ENCODE data around the gene TBC1D1.
"Not testable (repeated sequence)": the region's sequence is repeated elsewhere in the genome, so short reads cannot be mapped to it uniquely, and the experiment has no call there.

Gene TBC1D1

GRCh38 chr4:37966044-37966443 lies 75.2 kb downstream of the TBC1D1 start:
- DNase-seq, result no peak

- DNase-seq, result no peak
These were observed 76.9 kb downstream of the TBC1D1 start for GRCh38 chr4:37967736-37968135.

- DNase-seq, result no peak
These were observed 77.9 kb downstream of the TBC1D1 start for GRCh38 chr4:37968747-37969146.

GRCh38 chr4:37970702-37971101 lies 79.8 kb downstream of the TBC1D1 start:
- DNase-seq, result peak; percentile 46

GRCh38 chr4:37971202-37971601 lies 80.3 kb downstream of the TBC1D1 start:
- no peak for DNase-seq

- no peak for DNase-seq
These were observed 82.6 kb downstream of the TBC1D1 start for GRCh38 chr4:37973441-37973840.

- not testable (repeated sequence) for DNase-seq
These were observed 84.5 kb downstream of the TBC1D1 start for GRCh38 chr4:37975321-37975822.

DNA sequence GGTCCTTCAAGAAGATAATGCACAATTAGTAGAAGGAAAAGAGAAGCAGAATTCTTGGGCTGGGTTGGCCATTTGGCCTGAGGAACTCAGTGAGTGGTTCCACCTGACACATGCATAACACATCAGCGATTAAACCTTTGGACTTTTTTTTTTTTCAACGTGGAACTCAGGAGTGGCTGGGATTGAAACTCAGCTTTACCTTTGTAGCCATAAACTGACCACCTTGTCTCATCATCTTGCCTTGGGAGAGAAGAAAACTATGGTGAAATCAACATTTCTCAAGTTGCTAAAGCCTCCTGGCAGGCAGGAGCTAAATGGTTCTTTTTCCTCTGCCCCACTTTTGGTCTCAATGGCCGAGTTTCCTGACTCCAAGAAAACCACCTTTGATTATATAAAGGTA lies 85.6 kb downstream of the TBC1D1 start:
- no peak for DNase-seq

GRCh38 chr4:37976991-37977470 lies 86.1 kb downstream of the TBC1D1 start:
- peak; percentile 76 for DNase-seq

GRCh38 chr4:37977471-37978247 lies 86.8 kb downstream of the TBC1D1 start:
- peak; percentile 58 for DNase-seq

DNA sequence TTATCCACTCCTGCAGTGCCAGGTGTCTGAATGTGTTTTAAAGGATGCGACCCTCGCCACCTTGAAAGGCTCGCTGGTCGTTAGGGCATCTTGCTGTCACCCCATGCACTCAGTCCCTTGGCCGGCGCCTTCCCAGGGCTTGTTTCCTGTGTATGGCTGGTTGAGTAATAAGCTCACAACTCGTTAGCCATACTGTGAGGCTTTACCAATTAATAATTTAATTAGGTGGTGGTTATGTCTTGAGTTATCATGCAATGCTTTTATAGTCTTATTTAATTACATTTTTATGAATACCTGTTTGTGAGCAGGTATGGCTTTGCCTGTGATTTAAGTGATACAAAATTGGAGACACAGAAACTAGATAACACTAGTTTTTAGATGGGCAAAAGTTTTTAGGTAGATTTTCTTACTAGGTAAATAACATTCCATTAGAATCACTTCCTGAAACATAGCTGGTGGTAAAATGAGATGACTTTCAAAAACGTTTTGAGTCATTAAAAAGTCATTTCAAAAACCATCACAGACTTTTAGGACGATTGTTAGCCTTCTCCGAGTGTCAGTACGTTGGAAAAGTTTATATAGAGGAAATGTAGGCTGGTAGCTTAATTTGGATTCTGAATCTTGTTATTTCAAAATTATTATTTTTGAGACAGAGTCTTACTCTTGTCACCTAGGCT lies 87.5 kb downstream of the TBC1D1 start:
- DNase-seq, result no peak

DNA sequence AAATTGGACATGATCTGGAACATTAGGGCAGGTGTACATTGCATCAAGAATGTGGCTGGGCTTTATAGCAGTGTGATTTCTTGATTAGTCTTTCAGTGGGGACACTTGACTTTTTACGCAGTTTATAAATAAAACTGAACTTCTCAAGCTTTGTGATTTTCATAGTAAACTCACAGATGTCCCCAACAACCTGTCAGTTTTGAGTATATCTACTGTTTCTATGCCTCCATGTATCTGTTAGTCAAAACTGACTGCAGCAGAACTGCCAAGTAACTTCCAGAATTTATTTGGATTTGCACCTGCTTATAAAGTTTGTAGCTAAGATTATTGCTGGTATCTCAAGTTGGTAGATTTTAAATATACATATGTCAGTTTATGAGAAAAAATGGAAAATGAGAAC lies 89.4 kb downstream of the TBC1D1 start:
- DNase-seq, result no peak

GRCh38 chr4:37981425-37981824 lies 90.5 kb downstream of the TBC1D1 start:
- DNase-seq, result no peak

DNA sequence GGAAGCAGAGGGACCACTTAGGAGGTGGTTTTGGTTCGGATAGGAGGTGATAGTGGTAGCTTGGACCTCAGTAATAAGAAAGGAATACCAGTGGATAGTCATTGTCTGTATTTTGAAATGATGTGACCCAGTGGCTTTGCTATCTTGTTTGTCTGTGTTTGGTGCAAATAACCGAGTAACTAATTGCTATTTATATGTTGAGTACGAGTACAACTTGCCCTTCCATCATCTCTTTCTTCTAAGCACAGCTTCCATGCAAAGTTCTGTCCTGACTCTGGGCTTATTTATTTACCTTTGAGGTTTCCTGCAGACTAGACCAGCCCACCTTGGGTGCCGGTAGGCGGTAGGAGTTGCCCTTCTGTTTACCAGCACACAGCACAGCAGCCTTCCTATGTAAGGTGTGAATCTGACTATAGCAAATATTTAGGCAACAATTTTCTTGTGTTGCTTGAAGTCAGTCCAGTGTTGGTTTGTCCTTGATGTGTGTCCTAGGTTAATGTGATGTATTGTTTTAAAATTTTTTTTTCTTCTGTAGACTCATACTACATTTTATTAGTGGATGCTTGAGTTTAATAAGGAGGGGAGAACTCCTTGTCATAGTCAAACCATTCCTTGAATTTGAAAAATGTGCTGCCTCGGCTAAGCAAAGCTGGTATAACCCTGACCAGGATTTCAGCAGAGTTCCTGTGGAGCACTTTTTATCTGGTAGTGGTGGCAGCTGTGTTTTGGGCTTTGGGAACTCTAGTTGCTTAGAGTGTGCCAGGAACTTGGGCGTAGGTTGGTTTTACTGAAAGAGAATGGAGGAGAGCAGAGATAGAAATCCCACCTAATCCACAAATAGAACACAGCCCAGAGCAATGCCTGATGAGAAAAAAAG lies 91.2 kb downstream of the TBC1D1 start:
- no peak for DNase-seq

DNA sequence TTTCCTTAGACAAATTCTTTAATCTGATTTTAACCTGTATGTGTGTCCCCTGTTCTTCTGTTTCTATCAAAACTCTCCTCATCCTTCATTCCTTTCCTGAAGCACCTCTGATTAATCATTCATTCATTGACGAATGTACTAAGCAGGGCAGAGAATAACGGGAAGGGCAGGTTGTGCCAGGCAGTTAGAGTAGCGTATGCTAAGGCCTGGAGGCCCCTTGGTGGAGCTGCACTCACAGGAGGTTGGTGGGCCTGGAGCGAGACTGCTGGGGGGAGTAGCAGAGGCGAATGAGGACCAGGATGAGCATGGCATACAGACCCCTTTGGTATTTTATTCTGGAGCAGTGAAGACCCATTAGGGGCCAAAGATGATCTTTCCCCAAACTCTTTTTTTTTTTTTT lies 91.9 kb downstream of the TBC1D1 start:
- no peak for DNase-seq

GRCh38 chr4:37983951-37984350 lies 93.1 kb downstream of the TBC1D1 start:
- DNase-seq, result no peak

DNA sequence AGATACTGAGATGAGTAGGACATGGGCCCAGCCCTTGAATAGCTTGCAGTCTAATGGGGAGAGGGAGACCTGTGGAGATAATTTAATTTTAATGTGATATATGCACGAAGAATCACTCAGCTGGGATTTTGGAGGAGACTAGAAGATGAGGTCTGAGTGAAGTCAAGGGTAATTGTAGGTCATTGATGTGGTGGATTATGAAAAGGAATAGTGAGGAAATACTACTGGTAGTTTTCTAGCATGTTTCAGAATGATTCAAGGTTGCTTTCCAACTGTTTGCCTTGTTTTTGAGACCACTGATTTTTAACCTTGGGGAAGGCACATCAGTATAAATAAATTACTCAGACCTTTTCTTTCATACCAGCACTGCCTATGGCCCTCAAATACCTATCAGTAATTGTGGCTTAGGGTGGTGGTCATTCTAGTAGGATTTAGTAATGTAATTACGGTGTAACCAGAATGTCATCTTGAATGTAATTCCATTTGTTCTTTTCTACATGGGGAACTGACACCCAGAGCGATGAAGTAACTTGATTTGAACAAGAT lies 94.9 kb downstream of the TBC1D1 start:
- no peak for DNase-seq

DNA sequence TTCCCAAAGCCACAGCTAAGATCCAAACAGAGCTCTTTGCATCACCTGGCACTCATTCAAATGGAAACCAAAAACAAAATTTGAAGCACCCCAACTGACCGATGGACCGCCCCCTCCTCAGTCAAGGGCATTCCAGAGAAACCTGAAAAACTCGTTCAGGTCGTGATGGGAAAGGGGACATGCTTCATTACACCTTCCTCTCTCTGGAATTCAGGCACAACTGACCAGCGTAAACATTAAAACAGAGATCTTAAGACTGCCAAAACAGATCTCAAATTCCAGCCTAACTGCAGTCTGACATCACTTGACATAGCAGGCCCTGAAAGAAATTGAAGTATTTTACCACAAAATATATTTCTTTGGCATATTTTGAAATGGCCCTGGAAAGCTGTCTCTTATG lies 97.8 kb downstream of the TBC1D1 start:
- DNase-seq, result no peak

DNA sequence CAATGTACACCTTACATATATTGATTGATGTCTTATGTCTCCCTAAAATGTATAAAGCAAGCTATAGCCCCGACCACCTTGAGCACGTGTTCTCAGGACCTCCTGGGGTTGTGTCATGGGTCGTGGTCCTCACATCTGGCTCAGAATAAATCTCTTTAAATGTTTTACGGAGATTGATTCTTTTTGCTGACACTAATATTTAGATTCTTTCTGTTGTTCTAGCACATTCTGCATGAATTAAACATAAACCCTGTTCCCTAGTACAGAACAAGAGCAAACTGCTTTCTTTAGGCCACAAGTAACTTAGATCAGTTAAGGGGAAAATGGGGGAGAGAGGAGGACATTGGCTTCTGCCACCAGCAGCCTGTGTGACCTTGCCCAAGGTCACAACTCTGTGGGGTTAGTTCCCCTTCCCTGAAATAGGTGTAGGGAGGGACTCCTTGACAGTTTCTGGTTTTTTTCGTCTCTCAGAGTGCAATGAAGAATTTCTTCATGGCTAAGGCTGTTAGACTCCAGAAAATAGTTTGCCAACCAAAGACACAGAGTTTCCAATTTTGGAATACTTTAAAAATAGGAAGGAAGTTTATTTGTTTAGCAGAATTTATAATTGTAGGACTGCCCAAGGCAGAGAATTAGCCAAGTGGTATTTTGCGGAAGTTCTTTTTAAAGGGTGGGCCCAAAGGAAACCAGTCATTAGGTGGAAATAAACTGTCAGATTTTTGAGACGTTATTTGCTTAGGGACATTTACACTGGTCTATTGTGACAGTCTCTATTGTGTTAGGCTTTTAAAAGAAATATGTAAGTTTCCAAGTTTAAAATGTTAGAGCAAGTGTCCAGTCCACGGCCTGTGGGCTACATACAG lies 98.7 kb downstream of the TBC1D1 start:
- no peak for DNase-seq

DNA sequence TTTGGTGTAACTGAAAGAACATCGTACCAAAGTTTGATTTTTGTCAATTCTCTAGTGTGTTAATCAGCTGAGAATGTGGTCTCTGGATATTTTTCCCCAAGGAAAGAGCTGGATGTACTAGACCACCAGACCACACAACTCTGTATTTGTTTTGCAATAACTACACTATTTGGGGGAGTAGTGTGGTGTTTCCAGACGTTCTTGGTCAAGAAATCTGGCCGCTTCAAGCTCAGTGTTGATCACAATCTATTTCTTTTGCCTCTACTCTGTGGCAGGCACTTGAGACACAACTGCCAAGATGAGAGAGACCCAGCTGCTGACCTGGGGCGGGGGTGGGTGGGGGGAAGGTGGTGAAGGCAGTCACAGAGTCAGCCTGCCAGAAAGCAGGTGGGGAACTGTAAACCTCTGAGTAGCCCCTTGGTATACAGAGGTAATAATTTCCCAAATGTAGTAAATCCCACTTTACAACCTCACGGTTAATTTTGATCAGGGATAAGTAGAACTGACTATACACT lies 99.9 kb downstream of the TBC1D1 start:
- DNase-seq, result no peak

DNA sequence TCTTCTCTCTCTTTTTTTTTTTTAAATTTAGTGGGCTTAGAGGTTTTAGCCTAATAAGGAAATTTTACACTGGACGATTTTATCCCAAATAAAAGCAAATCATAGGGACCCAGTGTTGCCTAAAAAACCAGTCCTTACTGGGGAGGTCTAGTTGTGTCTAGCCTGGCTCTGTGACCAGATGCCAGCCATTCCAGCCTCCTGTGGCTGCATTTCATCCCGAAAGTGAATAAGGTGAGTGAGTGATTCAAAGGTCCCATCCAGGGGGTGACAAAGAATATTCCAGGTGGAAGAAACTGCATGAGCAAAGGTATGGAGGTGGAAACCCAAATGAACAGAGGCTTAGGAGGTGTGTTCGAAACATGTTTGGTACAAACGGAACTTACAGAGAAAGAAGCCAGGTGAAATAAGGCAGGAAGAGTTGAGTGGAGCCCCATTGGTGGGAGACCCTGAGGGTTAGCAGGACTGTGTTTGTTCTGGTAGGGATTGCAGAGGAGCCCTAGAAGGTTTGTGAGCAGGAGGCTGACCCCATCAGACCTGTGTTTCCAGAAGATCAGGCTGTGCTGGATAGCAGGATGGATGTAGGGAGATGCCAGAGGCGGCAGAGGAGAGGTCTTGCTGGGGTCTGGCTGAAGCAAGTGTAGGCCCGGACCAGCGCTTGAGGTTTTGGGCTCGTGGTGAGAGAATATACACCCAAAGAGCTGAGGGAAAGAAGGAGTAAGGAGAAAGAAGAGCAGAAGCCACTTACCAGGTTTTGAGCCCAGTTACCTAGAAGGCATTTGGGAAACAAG lies 100.9 kb downstream of the TBC1D1 start:
- DNase-seq, result no peak

All from T-helper 9 cell (primary cell).